GM18951 (cell line): Measurements from ENCODE around the gene TXNDC15.
"Not testable (repeated sequence)": the region's sequence is repeated elsewhere in the genome, so short reads cannot be mapped to it uniquely, and the experiment has no call there.

Source experiments
- POLR2A ChIP-seq: IDR thresholded peaks from 4 replicates; pipeline ENCODE4 v1.6.1; 2011; ENCODE audit warnings: mild to moderate bottlenecking; ENCODE audit not compliant: insufficient read length, insufficient read depth; ENCODE audit errors: extremely low read depth
- in situ Hi-C: fragments of 300-500 bp; cut with MboI; formaldehyde crosslinking; loops from one replicate; pipeline ENCODE4 v1.12.0; 2022; ENCODE audit warnings: low sequenced_read_pairs, mixed read lengths, inconsistent platforms; ENCODE audit not compliant: unreplicated experiment

Gene TXNDC15

DNA sequence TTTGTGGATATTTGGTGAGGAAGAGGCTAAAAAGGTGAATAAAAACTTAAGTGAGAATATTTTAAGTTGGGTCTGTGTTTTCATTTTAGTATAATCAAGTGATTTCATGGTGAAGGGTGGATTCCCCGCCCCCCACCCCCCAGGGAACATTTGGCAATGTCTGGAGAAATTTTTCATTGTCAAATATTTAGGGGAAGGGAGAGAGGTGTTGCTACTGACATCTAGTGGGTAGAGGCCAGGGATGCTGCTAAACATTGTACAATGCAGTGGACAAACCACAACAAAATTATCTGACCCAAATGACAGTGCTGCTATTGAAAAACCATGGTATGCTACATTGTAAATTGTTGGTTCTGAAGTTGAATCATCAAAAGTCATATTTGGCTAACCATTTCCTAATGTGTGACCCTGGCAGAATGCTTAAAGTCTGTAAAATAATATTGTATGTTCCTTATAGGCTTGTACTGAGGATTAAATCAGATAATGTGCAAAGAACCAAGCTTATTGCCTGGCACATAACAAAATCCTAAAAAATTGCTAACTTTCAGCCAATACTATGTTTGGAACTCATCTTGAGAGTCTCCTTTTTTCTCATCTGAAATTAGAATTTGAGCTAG is 22.8 kb upstream of the TXNDC15 start:
- TF ChIP-seq POLR2A: no peak
- in situ Hi-C loops: no loop called here

DNA sequence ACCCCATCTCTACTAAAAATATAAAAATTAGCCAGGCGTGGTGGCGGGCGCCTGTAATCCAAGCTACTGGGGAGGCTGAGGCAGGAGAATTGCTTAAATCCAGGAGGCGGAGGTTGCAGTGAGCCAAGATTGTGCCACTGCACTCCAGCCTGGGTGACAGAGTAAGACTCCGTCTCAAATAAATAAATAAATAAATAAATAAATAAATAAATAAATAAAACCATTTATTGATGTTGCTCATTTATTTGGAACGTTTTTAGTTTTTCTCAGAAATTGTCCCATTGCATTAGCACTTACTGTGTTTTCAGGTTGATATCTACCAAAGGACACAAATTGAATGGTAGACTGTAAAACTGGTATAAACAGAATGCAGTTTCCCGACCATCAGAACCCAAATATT is 17.7 kb upstream of the TXNDC15 start:
- in situ Hi-C loops: not testable (repeated sequence)

DNA sequence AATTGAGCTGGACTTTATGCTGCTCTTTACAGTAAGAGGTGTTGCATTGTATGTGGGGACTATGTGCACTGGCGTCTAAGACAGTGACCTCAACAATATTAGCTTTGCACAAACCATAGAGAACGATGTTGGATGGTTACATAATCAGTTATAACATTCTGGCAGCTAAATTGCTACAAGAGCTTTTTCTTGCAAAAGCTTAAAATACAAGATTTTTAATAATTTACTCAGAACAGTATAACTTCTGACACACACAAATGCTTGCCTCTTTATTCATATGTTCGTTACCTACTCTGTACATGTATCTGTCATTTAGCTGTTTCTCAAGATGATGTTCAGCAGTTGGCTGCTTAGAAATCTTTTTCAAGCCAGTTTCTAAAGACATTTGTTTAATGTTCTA is 16.8 kb upstream of the TXNDC15 start:
- in situ Hi-C loops: no loop called here
- no peak for TF ChIP-seq POLR2A

DNA sequence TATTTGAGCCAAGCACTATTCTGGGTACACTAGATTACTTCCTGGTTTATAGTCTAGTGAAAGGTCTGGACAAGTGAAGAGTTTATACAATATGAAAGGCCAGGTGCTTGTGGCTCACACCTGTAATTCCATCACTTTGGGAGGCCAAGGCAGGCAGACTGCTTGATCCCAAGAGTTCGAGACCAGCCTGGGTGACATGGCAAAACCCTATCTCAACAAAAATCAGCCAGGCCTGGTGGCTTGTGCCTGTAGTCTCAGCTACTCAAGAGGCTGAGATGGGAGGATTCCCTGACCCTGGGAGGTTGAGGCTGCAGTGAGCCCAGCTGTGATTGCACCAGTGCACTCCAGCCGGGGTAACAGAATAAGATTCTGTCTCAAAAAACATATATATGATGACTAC is 9.5 kb upstream of the TXNDC15 start:
- in situ Hi-C loops: no loop called here
- no peak for TF ChIP-seq POLR2A

DNA sequence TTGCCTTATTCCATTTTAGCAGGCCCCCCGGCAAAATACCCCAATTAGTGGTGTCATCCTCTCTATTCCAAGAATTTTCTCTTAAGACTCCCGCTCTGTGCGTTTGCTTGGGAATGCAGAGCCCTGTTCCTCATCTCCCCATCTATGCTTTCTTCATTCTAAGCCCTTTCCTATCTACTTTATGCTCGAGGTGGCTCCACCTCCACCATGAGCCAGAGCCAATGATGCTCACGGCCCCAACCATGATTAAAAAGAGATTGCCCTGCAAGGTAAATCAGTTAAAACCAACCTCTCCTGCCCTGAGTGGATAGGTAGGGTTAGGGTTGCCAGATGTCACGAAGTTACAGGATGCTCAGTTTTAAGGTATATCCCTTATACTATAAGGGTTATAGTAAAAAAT is 677 bp upstream of the TXNDC15 start:
- in situ Hi-C loops: no loop called here
- TF ChIP-seq POLR2A: no peak

DNA sequence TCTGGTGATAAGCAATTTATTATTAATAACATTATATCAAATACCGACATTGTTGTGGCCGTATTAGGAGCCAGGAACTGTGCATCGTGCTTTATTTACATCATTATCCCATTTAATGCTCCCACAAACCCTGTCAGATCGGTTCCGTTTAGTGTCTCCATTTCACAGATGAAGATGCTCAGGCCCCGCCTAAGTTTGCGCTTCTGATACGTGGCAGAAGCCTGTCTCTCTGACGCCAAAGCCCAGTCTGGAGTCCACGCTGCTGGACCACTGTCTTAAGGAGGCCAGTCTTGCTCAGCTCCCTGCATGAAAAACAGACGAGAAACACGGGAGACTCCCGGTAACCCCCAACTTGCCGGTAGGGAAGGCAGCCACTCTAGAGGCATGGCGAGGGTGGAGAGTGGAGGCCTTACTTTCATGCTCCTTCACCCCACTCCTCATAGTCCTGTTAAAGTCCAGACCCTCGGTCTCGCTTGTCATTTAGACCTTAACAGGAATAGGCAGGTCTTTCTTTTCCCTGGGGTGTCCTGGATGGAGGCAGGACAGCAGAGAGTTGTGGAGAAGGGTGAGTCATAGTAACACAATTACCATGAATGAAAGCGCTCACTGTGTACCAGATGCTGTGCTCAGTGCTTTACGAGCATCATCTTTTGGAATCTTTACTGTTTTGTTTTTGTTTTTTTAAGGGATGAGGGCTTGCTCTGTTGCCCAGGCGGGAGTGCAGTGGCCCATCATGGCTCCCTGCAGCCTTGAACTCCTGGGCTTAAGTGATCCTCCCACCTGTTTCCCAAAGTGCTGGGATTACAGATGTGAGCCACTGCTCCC is 872 bp downstream of the TXNDC15 start:
- in situ Hi-C loops: no loop called here
- no peak for TF ChIP-seq POLR2A

DNA sequence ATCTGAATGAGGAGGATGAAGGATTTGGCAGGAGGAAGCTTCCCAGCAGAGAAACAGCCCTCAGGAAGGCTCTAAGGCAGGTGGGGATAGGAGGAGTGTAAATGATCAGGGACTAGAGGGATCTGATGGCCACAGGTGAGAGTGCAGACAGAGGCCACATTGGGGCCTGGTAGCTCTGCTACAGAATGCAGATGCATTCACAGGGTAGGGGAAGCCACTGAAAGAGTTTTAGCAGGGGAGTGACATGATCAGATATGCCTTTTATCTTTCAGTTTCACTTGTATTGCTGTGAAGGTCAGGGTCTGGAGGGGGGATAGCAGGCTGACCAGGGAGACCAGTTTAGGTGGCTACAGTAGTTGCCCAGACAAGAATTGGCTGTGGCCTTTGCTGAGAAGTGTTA is 3.0 kb downstream of the TXNDC15 start:
- in situ Hi-C loops: no loop called here
- TF ChIP-seq POLR2A: no peak

DNA sequence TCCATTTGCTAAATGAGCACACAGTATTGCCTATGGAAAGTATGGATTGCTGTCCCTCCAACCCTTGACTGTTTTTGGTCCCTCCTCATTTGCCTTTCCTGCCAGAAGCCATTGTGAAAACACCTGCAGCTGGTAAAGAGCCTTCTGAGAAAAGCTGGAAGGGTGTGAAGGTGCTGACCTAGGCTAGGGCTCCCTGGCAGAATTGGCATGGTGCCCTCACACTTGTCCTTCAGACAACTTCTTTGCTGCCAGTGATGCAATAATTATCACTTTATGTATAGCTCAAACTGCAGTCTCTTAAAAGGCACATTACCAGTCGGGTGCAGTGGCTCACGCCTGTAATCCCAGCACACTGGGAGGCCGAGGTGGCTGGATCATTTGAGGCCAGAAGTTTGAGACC is 4.2 kb downstream of the TXNDC15 start:
- no peak for TF ChIP-seq POLR2A
- in situ Hi-C loops: no loop called here

DNA sequence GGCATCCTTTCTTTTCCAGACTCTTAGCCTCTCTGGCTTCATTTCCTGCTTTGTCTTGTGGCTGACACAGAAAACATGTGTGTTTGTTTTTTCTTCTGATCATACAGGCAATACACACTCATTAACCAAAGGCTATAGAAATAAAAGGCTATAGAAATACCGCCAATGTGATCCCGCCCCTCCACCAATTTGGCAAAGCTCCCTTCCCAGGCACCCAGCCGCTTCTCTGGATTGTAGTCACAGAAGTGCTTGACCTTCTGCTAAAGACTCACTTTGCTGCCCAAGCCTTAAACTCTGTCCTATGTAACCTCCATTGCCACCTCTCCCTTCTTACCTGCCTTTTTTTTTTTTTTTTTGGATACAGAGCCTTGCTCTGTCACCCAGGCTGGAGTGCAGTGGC is 5.3 kb downstream of the TXNDC15 start:
- TF ChIP-seq POLR2A: no peak
- in situ Hi-C loops: no loop called here

DNA sequence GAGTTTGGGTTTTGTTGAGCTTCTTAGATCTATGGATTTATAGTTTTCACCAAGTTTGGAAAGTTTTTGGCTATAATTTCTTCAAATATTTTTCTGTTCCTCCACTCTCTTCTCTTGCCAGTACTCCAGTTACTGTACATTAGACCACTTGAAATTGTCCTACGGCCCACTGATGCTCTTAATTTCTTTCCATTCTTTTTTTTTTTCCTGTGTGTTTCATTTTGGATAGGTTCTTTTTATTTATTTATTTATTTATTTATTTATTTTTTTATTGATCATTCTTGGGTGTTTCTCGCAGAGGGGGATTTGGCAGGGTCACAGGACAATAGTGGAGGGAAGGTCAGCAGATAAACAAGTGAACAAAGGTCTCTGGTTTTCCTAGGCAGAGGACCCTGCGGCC is 6.8 kb downstream of the TXNDC15 start:
- in situ Hi-C loops: not testable (repeated sequence)

DNA sequence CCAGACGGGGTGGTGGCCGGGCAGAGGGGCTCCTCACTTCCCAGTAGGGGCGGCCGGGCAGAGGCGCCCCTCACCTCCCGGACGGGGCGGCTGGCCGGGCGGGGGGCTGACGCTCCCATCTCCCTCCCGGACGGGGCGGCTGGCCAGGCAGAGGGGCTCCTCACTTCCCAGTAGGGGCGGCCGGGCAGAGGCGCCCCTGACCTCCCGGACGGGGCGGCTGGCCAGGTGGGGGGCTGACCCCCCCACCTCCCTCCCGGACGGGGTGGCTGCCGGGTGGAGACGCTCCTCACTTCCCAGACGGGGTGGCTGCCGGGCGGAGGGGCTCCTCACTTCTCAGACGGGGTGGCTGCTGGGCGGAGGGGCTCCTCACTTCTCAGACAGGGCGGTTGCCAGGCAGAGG is 7.5 kb downstream of the TXNDC15 start:
- in situ Hi-C loops: not testable (repeated sequence)

DNA sequence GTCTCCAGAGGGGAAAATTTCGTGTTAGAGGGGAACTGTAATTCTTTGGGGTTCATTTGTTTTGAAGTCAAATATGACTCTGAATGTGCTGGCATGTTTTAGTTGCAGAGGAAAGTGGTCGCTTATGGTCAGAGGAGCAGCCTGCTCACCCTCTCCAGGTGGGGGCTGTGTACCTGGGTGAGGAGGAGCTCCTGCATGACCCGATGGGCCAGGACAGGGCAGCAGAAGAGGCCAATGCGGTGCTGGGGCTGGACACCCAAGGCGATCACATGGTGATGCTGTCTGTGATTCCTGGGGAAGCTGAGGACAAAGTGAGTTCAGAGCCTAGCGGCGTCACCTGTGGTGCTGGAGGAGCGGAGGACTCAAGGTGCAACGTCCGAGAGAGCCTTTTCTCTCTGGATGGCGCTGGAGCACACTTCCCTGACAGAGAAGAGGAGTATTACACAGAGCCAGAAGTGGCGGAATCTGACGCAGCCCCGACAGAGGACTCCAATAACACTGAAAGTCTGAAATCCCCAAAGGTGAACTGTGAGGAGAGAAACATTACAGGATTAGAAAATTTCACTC is 13.5 kb downstream of the TXNDC15 start:
- in situ Hi-C loops: no loop called here
- TF ChIP-seq POLR2A: no peak

DNA sequence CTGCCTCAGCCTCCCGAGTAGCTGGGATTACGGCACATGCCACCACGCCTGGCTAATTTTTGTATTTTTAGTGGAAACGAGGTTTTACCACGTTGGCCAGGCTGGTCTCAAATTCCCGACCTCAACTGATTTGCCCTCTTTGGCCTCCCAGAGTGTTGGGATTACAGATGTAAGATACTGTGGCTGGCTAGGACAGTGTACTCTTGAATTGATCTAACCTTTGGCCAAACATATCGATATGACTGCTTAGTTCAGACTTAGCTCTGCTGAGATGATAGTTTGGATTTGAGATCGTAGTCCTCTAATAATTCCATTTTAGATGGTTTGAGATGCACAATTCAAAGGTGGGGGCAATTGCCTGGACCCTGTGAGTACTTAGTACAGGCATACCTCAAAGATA is 15.2 kb downstream of the TXNDC15 start:
- in situ Hi-C loops: no loop called here
- TF ChIP-seq POLR2A: no peak

DNA sequence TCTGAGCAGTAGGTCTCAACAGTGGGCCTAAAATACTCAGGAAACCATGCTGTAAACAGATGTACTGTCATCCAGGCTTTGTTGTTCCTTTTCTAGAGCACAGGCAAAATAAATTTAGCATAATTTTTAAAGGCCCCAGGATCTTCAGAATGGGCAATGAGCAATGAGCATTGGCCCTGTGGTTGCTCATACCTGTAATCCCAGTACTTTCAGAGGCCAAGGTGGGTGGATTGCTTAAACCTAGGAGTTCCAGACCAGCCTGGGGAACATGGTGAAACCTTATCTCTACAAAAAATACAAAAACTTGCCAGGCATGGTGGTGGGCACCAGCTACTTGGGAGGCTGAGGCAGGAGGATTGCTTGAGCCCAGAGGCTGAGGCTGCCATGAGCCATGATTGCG is 17.3 kb downstream of the TXNDC15 start:
- in situ Hi-C loops: no loop called here
- no peak for TF ChIP-seq POLR2A

DNA sequence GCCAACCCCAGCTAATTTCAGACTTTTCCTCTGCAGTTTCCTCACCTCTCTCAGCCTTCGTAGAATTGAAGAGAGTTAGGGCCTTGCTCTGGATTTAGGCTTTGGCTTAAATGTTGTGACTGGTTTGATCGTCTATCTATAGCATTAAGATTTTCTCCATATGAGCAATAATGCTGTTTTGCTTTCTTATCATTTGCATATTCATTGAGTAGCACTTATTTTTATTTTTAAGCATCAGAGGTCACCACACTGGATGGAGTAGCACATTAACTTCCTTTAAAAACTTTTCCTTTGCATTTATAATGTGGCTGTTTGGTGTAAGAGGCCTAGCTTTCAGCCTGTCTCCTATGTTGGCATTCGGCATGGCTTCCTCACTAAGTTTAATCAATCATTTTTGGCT is 18.1 kb downstream of the TXNDC15 start:
- TF ChIP-seq POLR2A: no peak
- in situ Hi-C loops: no loop called here

DNA sequence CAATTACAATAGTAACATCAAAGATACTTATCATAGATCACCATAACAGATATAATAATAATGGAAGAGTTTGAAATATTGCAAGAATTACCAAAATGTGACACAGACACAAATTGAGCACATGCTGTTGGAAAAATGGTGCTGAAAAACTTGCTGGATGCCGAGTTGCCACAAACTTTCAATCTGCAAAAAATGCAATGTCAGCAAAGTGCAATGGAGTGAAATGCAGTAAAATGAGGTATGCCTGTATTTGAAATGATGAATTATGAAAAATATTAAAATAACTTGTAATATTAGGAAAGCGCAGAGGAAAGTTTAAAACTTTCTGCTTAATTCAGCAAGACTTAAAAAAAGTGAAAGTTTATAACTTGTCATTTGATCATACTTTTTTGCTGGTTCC is 18.8 kb downstream of the TXNDC15 start:
- in situ Hi-C loops: no loop called here
- no peak for TF ChIP-seq POLR2A
